Suppressor macrophage (primary cell): ENCODE results near the gene DEFB113.
"Not testable (repeated sequence)": the region's sequence is repeated elsewhere in the genome, so short reads cannot be mapped to it uniquely, and the experiment has no call there.

ENCODE experiments used
- DNase-seq, 4 experiments: peaks; one replicate each; pipeline ENCODE4 v3.0.0-alpha.2; 2020 to 2022
- total RNA-seq, 17 experiments: gene quantifications; one replicate each; lab custom pipeline; 2026; ENCODE audit warnings: mixed read lengths in 6 of 17, inconsistent platforms in 3 of 17; lab: John Stamatoyannopoulos, UW

DEFB113 gene, protein sequence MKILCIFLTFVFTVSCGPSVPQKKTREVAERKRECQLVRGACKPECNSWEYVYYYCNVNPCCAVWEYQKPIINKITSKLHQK
- total RNA-seq: 0 to 0.22 (median 0) reads per million in 17 experiments

DNA sequence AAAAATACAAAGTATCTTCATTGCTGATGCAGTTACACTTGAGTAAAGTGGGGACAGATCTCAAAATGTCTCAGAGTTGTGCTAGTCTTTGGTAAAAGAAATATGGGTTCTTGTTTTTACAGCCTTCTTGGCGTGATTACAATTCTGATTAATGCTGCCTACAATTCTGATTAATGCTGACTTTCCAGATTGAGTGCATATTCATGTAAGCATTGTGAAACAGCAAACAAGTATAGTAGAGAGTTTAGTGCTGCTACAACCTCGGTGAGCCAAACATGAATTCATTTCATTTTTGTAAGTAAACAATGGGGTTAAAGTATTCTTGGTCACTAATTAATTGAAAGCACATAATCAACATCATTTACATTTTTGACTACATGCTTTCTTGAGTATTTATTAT is at the start of gene DEFB113:
TSS of gene DEFB113 (minus strand) at position 21 of the 400 bp plus-strand sequence. CDS start at position 21, 0 bp downstream.
- DNase-seq: no peak

DNA sequence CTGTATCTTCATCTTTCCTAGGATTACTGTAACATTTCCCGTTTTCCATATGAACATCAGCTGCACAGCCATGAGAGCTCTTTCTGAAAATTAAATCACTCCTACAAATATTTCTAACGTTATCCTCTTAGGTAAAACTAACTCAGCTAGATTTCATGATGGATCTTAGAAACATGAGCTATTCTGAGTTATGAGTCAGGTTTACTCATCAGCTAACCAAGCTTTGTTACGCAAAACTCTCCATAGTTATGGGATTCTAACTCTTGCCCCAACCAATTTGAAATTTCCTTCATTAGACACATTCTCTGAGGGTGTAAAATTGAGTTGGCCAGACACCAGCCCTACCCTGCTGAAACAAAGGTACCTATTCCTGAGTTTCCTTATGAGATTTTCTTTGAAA is 38.4 kb upstream of the DEFB113 start:
- DNase-seq: no peak

DNA sequence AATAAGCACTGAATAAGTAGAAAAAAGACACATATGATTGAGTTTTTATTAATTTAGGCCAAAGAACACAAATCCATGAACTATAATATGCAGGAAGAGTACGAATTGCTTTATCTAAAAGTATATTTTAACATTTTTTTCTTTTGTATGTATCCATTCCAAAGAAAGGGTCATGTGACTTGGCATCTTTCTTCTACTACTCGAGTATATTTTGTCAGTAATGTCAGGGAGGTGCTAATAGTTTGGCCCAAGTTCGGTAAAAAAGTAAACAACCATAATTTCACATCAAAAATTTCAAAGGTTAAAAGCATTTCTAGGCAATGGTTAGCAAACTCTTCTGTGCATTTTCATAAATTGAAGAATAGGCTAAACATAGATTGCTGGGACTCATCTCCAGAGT is 33.7 kb upstream of the DEFB113 start:
- no peak for DNase-seq

DNA sequence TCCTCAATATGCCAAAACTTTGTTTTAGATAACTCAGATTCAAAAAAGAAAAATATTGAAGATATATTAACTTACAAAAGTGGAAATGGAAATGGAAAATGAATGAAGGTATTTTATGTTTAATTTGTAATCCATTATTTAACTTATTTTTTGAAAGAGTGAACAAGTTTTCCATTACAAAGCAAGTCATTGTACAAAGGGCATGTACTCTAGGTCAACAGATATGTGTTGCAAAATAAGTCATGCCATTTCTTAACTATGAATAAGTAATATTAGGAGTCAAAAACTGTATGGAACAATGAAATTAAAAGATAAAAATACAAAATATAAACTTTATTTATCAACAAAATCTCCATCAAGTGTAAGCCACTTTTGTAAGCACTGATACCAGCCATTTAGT is 25.9 kb upstream of the DEFB113 start:
- DNase-seq: no peak

DNA sequence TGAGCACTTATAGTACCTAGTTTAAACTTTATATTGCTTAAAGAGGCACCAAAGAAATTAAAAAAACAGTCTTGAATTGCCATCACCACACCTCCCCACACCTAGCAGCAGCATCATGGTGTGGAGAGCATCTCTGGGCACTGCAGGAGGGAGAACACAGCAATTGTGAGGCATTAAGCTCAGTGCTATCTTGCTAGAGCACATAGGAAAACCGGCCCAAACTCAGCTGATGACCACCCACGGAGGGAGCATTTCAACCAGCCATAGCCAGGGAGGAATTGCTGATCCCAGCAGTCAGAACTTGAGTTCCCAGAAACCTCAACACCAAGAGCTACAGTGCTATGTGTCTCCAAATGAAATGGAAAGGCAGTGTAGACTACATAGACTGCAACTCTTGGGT is 19.5 kb upstream of the DEFB113 start:
- DNase-seq: no peak

DNA sequence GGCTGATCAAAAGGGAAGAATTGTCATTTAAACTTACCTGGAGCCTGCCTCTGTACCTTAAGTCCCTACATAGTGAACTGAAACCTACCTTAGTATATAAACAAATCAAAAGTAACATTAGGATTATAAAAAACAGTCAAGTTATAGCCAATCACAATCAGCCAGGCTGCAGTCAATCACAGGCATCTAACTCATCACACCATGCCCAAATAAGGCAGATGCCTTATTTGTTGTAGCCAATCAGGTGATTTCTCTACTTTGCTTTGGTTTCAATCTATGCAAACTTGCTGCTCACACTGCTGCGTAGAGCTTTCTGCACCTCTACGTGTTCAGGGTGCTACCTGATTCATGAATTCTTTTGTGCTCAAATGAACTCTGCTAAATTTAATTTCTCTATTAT is 18.3 kb upstream of the DEFB113 start:
- DNase-seq: no peak

DNA sequence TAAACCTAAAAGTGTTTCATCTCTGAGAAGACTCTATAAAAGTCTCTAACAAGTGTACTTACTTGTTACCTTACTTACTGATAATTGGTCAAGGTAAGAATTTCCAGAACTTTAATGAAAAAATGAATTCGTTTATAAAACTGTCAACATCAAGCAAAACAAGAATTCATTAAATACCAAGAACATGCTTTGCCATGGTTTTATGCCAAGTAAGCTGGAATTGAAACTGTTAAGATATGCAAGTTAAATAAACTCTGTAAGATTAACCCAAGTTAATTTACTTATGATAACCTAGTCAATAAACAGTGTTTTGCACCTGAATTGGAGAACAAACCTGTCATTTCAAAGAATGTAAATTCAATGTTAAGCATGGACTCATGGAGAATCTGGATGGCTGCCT is 17.1 kb upstream of the DEFB113 start:
- DNase-seq: no peak

DNA sequence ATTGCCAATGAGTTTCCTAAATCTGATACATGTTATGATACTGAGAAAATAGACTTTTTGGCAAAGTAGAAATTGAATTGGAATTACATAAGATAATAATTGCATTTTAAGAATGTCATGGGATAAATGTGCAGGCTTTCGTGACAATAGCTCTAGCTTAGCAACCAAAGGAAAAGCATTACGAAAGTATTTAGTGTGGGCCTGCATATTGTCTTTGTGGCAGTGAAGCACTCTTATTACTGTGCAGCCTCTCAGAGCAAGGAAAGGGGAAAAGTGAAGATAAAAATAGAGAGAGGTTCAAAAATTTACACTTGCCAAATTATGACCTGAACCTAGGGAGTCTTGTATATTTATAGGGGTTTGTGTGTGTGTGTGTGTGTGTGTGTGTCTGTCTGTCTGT is 12.6 kb upstream of the DEFB113 start:
- DNase-seq: no peak

DNA sequence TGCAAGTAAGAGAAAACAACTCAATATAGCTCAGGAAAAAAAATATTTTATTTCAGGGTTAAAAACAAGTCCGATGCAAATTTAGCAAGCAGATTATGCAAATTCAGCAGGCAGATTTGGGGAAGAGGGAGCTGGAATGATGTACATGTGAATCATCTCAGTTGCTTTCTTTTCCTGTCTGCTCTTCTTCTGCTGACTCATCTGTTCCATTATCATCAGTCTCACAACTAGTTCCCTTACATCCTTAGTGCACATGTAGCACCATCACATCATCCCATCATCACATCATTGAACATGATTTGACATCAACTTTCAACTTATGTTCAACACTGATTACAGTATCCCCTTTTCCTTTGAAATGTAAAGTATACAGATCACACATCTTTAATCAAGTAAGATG is 11.5 kb upstream of the DEFB113 start:
- peak in 2 of 4 experiments; percentile 0 to 13 for DNase-seq

DNA sequence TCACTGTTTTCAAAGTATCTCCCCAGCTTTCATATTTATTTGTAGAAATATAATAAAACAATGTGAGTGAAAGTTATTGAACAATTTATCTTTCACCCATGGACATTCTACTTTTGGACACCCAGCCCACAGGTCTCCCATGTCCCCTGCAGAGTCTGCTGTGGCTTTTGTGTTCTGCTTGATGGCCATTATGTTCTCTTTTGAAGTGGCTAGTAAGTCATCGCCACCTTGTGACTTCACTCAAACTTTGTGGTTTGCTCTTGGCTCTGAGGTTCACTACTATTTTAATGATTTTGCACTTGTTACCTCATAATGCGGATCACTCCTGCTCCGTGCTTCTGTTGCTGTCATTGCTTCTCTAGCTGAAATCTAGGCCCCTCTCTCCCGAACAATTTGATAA is 10.2 kb upstream of the DEFB113 start:
- DNase-seq: no peak

DNA sequence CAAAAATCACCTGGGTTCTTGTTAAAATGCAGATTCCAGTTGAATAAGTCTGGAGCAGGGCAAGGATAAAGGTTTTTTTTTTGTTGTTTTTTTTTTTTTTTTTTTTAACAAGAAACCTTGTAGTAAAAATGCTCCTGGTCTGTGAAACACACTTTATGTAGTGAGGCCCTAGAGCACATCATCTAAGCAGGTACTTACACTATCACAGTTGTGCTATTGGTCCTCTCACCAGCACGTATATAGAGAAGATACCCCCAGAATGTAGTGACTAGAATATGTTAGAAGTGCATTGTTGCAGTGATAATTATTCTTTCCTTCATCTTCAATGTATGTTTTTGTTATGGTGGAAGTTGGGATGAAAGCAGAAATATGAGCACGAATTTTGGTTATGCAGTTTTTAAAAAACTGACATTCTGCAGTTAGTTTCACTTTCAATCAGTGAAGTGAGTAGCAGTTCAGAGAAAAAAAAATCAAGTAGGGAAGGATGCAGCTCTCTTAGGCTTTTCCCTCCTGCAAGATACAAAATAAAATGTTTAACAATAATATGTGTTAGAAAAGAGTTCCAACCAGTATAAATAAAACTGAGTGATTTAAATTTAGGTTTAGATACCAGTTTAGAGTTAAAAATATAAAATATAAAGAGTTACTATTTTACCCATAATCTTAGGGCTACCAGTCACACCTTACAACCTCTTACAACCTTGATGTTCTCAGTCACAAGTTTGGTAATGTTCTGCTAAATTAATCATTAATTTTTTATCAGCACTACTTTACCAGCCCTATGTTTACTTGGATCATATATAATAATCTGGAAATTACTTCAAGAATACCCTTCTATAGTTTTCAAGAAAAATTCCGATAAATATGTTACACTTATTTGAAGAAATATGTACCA is 9.2 kb upstream of the DEFB113 start:
- no peak for DNase-seq

DNA sequence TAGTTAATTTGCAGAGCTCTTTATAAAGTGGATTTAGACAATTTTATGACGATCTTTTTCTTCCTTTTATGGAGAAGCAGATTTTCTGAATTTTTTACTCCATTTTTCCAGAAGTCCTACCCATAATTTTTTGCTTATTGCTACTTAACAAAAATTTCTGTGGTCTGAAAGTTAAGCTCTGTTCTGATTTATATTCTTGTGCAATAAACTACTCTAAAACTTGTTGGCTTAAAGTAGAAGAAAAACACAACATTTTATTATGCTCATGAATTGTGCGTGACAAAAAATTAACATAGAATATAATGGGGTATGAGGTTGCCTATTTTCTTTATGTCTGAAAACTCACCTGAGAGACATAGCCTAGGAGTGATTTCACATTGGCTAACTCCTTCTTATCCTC is 2.6 kb downstream of the DEFB113 start:
- DNase-seq: no peak

DNA sequence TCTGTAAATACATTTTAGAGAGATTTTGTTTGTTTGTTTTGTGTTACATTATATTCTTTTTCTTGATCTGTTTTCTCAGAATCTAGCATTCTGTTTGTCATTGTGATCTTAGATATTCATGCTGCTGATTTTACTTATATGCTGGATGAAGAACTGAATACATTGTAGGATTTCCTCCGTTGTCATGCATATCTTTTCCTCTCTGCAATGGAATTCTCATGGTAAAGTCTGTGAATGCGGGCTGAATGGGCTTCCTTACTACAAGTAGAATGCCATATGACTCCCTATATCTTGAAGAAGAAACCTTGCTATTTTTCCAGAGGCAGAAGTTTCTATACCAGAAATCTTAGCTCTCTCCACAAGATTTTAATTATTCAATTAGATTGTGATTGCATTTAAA is 3.1 kb downstream of the DEFB113 start:
- no peak for DNase-seq

DNA sequence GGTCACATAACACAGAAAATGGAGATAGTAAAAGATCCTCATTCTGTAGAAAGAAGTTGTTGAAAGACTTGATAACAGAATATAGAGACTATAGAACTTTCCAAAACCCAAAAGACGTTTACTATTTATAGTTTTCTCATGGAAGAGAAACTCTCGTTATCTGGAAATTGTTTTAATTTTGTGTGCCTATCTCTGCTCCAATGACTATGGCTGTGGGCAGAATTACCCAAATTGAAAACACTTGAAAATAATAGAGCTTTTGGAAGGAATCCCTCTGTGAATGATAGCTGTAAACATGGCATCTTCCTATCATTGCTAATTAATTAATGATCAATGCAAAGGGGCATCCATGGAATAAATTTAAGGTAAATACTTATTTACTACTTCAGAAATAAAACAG is 5.4 kb downstream of the DEFB113 start, which contains the start of gene DEFB114:
TSS of gene DEFB114 (minus strand) at position 101 of the 400 bp plus-strand sequence. CDS start at position 42, 59 bp downstream.
- DNase-seq: no peak

DNA sequence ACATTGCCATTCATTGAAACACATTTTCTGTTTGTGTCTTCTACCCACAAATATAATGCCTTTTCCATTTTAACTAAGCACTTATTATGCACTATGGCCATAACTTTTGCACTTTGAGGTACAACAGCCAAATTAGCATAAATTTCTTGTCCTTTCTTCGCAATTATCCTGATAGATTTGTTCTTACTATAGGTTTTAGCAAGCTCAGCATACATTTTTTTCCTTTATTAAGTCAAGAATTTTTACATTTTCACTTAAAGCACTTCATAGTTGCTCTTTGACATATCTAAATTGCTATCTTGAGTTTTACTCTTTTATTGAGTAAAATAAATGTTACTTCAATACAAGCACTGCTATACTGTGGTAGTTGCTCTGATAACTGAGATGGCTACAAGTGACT is 11.2 kb downstream of the DEFB113 start:
- DNase-seq: no peak

DNA sequence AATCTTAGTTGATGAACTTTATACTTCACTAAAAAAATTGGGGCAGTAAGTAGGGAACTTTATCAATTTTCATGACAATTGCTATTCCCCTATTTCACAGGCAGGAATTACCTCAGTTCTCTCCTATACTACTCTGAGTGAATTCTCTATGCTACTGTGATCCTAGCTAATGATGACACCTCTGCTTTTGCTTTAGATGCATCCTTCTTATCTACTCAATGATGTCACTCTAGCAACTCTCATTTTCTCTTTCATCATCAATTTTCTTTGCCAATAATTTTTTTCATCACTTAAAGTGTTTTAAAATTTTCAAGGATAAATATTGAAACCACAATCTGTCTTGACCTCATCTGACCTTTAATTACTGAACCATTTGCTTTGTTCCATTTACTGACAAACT is 13.6 kb downstream of the DEFB113 start:
- no peak for DNase-seq

DNA sequence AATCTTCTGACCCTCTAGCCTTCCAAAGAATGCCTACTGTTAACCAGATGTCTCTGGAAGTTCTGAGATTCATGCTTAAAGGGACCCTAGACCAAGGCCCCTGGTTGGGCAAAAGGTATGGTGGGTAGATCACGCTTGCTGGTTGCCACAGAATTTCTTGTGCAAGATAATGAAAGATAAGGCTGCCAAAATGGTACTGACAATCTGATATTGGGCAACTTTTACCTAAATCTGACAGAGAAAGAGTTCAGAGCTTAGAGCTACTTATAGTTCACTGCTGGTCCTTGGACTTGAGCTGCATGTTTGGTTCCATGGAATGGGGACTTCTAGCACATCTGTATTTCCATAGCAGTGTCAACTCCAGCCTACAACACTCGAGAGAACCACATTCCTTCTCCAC is 17.5 kb downstream of the DEFB113 start:
- DNase-seq: no peak

DNA sequence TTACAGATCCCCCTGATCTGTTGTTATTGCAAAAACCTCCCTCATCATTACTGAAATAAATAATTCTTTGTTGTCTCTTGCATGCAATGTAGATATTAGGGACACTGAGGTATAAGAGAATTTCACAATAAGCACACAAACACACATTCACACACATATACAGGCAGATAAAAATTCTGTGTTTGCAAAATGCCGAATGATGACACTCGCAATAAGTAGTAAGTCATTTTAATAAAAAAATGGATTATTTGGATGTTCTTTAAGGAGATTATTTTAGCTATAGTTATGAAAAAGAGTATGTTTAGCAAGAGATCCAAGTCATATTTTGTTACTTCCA is 19.0 kb downstream of the DEFB113 start:
- no peak for DNase-seq

DNA sequence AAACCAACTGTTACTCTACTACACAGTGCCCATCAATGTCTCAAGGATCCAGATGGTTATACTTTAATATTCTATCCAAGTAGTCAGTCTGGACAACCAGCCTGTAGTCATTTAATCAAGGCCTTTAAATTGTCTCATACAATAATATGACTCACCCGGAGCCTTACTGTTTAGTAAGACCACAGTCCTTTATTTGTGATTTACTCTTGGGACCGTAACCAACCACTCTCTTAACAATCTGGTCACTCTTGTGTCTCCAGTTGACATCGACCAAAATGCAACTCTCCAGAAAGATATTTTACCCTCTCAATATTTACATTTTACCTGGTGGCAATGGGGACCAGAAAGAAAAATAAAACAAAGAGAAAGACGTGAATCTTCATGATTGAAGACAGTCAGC is 20.4 kb downstream of the DEFB113 start:
- no peak for DNase-seq

DNA sequence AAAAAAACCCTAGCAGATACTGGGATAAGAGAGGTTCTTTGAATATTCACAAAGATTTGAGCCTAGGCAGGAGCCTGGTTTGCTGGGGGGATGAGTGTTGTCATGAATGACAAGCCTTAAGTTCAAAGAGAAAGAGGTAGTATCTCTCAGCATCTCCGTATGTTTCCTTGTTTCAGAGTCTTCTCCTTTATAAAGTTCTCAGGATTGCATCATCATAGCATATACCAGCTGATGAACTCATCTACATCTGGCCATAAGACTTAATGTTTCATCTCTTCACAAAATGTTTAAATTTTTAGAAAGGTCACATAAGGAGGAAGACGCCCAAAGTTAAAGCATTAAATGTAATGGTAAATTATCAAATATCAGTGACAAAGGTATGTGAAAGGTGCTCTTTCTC is 22.6 kb downstream of the DEFB113 start:
- DNase-seq: no peak

DNA sequence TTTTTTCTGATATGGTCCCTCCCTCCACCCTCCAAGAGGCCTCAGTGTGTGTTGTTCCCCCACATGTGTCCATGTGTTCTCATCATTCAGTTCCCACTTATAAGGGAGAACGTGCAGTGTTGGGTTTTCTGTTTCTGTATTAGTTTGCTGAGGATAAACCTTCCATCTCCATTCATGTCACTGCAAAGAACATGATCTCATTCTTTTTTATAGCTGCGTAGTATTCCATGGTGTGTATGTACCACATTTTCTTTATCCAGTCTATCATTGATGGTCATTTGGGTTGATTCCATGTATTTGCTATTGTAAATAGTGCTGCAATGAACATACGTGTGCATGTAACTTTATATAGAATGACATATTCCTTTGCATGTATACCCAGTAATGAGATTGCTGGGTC is 25.4 kb downstream of the DEFB113 start:
- not testable (repeated sequence) for DNase-seq

DNA sequence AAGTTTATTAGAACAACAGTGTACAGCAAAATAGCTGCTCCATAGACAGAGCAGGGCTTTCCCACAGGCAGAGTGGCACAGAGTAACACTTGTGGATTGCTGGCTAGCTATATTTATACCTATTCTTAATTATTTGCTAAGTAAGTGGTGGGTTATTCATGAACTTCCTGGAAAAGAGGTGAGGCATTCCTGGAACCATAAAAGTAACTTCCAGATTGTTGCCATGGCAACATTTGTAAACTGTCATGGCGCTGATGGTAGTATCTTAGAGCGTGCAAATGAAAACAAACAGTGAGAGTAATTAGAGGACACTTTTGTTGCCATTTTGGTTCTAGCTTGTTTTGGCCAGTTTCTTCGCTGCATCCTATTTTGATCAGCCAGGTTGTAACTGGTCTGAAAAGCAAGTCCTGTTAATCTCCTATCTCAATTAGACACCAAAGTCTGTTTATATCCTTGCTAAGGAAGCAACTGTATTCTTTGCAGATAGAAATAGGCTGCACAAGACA is 29.4 kb downstream of the DEFB113 start:
- DNase-seq: no peak

DNA sequence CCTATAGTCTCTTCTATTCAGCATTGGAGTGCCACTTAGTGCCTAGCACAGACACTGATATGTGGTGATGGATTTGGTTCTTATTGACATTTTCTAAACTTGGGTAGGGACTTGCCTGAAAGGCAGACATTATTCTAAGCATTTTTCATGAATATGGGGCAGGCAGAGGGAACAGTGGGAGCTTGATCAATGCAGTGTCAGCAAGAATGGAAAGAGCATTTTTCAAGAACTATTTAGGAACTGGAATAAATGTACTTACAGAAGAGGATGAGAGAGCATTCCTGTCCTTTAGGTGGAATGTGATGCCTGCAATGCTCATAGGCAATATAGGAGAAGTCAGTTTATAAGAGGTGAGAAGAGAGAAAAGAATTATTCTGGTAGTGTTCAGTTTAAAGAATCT is 31.6 kb downstream of the DEFB113 start:
- DNase-seq: no peak

DNA sequence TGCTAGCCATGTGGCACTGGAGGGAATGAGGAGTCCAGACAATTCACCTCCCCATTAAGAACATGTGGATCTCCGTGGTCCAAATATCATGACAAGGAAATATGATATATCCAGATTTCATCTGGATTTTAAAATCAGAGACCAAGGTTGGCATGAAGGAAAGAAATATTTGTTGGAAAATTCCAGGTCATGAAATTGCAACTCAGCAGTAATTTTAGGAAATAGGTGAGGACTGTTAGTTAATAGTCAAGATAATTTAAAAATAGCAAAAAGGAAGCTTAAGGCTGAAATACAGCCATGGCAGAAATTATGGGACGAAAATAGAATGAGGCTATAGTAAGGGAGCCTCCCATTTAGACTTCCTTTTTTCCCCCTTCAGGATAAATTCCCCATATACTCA is 32.4 kb downstream of the DEFB113 start:
- DNase-seq: no peak
